HUDEP-2 (cell line): Measurements from ENCODE around the gene CNDP1.
"Not testable (repeated sequence)": the region's sequence is repeated elsewhere in the genome, so short reads cannot be mapped to it uniquely, and the experiment has no call there.

Source experiments
- DNase-seq, 76 experiments: peaks; one replicate each; lab custom pipeline; 2025; ENCODE audit not compliant: unreplicated experiment in 76 of 76; lab: John Stamatoyannopoulos, UW

CNDP1 gene

GRCh38 chr18:74520096-74520833 is 14.0 kb upstream of the CNDP1 start:
- no peak for DNase-seq

GRCh38 chr18:74521068-74521725 is 13.1 kb upstream of the CNDP1 start:
- DNase-seq: no peak

- DNase-seq: no peak
Measured at GRCh38 chr18:74522635-74523548, 11.4 kb upstream of the CNDP1 start.

- no peak for DNase-seq
Measured at GRCh38 chr18:74524097-74524496, 10.2 kb upstream of the CNDP1 start.

- DNase-seq: not testable (repeated sequence)
Measured at GRCh38 chr18:74524915-74525314, 9.4 kb upstream of the CNDP1 start.

- DNase-seq: no peak
Measured at GRCh38 chr18:74525741-74526140, 8.6 kb upstream of the CNDP1 start.

GRCh38 chr18:74526488-74526887 is 7.8 kb upstream of the CNDP1 start:
- DNase-seq: no peak

GRCh38 chr18:74528478-74528877 is 5.8 kb upstream of the CNDP1 start:
- DNase-seq: no peak

GRCh38 chr18:74528913-74529312 is 5.4 kb upstream of the CNDP1 start:
- DNase-seq: no peak

GRCh38 chr18:74529378-74529777 is 4.9 kb upstream of the CNDP1 start:
- no peak for DNase-seq

- no peak for DNase-seq
Measured at GRCh38 chr18:74529811-74530583, 4.3 kb upstream of the CNDP1 start.

- no peak for DNase-seq
Measured at GRCh38 chr18:74530584-74530862, 3.8 kb upstream of the CNDP1 start.

- DNase-seq: no peak
Measured at GRCh38 chr18:74531043-74531442, 3.3 kb upstream of the CNDP1 start.

- DNase-seq: no peak
Measured at GRCh38 chr18:74532511-74533025, 1.7 kb upstream of the CNDP1 start.

GRCh38 chr18:74533666-74534065 is 634 bp upstream of the CNDP1 start:
- DNase-seq: no peak

GRCh38 chr18:74534981-74535649 is 815 bp downstream of the CNDP1 start:
- no peak for DNase-seq

GRCh38 chr18:74539289-74539688 is 5.0 kb downstream of the CNDP1 start:
- no peak for DNase-seq

- DNase-seq: no peak
Measured at GRCh38 chr18:74540652-74541421, 6.5 kb downstream of the CNDP1 start.
